Measurements from ENCODE around the gene SNX25.

- TF ChIP-seq CTCF (IDR thresholded peaks at IDR 0.05; ENCODE audit: insufficient read depth, low read depth, low read length) (no peak), EZH2 (IDR thresholded peaks at IDR 0.05; ENCODE audit: insufficient read depth, low read length) (no peak)
Measured at GRCh38 chr4:185261946-185262345, 52.5 kb downstream of the SNX25 start.
